Stomach smooth muscle (tissue), 2 donors: ENCODE measurements around the gene LRFN4.

Experiments used
- H3K27ac ChIP-seq: one replicate; pipeline ENCODE4 v1.7.0; 2013; ENCODE audit warnings: mild to moderate bottlenecking, low read length, inconsistent platforms
- H3K27me3 ChIP-seq, 2 donors: one replicate each; pipeline ENCODE4 v1.7.0; 2013; ENCODE audit warnings: low read length in 2 of 2; ENCODE audit not compliant: insufficient read depth in 2 of 2, control insufficient read depth in 1 of 2
- H3K36me3 ChIP-seq, 2 donors: one replicate each; pipeline ENCODE4 v1.7.0; 2013; ENCODE audit warnings: low read length in 2 of 2; ENCODE audit not compliant: control insufficient read depth in 2 of 2, insufficient read depth in 2 of 2
- H3K4me1 ChIP-seq: one replicate; pipeline ENCODE4 v1.7.0; 2013; ENCODE audit warnings: low read length; ENCODE audit not compliant: control insufficient read depth, insufficient read depth
- H3K4me3 ChIP-seq, 2 donors: one replicate each; pipeline ENCODE4 v1.7.0; 2013; ENCODE audit warnings: low read length in 2 of 2
- H3K9ac ChIP-seq, 2 donors: one replicate each; pipeline ENCODE4 v1.7.0; 2013; ENCODE audit warnings: low read length in 2 of 2, mild to moderate bottlenecking in 1 of 2
- H3K9me3 ChIP-seq, 2 donors: one replicate each; pipeline ENCODE4 v1.7.0; 2013; ENCODE audit warnings: low read length in 2 of 2; ENCODE audit not compliant: control insufficient read depth in 2 of 2
- donor health status: healthy.
- donor health status: Pancreatic carcinoma.

LRFN4 gene

DNA sequence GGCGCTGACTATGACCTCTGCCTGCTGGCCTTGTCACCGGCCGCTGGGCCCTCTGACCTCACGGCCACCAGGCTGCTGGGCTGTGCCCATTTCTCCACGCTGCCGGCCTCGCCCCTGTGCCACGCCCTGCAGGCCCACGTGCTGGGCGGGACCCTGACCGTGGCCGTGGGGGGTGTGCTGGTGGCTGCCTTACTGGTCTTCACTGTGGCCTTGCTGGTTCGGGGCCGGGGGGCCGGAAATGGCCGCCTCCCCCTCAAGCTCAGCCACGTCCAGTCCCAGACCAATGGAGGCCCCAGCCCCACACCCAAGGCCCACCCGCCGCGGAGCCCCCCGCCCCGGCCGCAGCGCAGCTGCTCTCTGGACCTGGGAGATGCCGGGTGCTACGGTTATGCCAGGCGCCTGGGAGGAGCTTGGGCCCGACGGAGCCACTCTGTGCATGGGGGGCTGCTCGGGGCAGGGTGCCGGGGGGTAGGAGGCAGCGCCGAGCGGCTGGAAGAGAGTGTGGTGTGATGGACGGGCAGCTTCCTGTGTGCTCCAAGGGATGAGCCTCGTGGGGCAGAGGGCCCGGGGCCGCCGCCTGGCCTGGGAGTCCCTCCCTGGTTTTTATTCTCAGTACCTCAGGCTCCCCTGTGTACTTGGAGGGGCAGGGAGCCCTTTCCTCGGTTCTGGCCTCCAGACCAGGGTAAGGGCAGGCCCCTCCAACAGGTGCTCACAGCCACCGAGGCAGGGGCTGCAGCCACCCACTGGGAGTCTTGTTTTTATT, 3.0 kb downstream of the LRFN4 start:
- H3K4me3 ChIP-seq, result no peak overlapping the region
- H3K4me1 ChIP-seq, result peaks cover 10% of the 10 kb centered on the region
- no peaks in the 10 kb centered on the region for H3K9me3 ChIP-seq
- no peaks in the 10 kb centered on the region for H3K36me3 ChIP-seq
- H3K27ac ChIP-seq, result no peak overlapping the region
- H3K9ac ChIP-seq, result no peak overlapping the region
- no peaks in the 10 kb centered on the region for H3K27me3 ChIP-seq

GRCh38 chr11:66860449-66860831, 3.6 kb downstream of the LRFN4 start:
- H3K4me1 ChIP-seq, result peaks cover 10% of the 10 kb centered on the region
- H3K9ac ChIP-seq, result no peak overlapping the region
- H3K9me3 ChIP-seq, result no peaks in the 10 kb centered on the region
- H3K36me3 ChIP-seq, result no peaks in the 10 kb centered on the region
- H3K4me3 ChIP-seq, result no peak overlapping the region
- no peak overlapping the region for H3K27ac ChIP-seq
- H3K27me3 ChIP-seq, result no peaks in the 10 kb centered on the region

GRCh38 chr11:66861038-66861773, 4.3 kb downstream of the LRFN4 start:
- Histone ChIP-seq H3K4me3 (no peak overlapping the region), H3K9ac (no peak overlapping the region), H3K9me3 (no peaks in the 10 kb centered on the region), H3K4me1 (peaks cover 5% of the 10 kb centered on the region), H3K27me3 (no peaks in the 10 kb centered on the region), H3K27ac (no peak overlapping the region), H3K36me3 (no peaks in the 10 kb centered on the region)

GRCh38 chr11:66861774-66862558, 5.1 kb downstream of the LRFN4 start:
- H3K9ac ChIP-seq, result no peak overlapping the region
- H3K4me3 ChIP-seq, result no peak overlapping the region
- no peaks in the 10 kb centered on the region for H3K27me3 ChIP-seq
- H3K9me3 ChIP-seq, result no peaks in the 10 kb centered on the region
- H3K27ac ChIP-seq, result no peak overlapping the region
- peaks cover 5% of the 10 kb centered on the region for H3K4me1 ChIP-seq
- no peaks in the 10 kb centered on the region for H3K36me3 ChIP-seq

GRCh38 chr11:66862559-66863037, 5.7 kb downstream of the LRFN4 start:
- Histone ChIP-seq H3K4me1 (peaks cover 2% of the 10 kb centered on the region), H3K9ac (no peak overlapping the region), H3K9me3 (no peaks in the 10 kb centered on the region), H3K27me3 (no peaks in the 10 kb centered on the region), H3K36me3 (no peaks in the 10 kb centered on the region), H3K27ac (no peak overlapping the region), H3K4me3 (no peak overlapping the region)

- no peaks in the 10 kb centered on the region for H3K4me1 ChIP-seq
- no peak overlapping the region for H3K4me3 ChIP-seq
- no peak overlapping the region for H3K9ac ChIP-seq
- no peak overlapping the region for H3K27ac ChIP-seq
- no peaks in the 10 kb centered on the region for H3K9me3 ChIP-seq
- H3K27me3 ChIP-seq, result no peaks in the 10 kb centered on the region
- H3K36me3 ChIP-seq, result no peaks in the 10 kb centered on the region
Observed at GRCh38 chr11:66863428-66864125, 6.7 kb downstream of the LRFN4 start.

GRCh38 chr11:66864172-66864901, 7.5 kb downstream of the LRFN4 start:
- Histone ChIP-seq H3K27ac (no peak overlapping the region), H3K36me3 (no peaks in the 10 kb centered on the region), H3K4me1 (no peaks in the 10 kb centered on the region), H3K27me3 (no peaks in the 10 kb centered on the region), H3K9me3 (no peaks in the 10 kb centered on the region), H3K4me3 (no peak overlapping the region), H3K9ac (no peak overlapping the region)

- no peaks in the 10 kb centered on the region for H3K9me3 ChIP-seq
- H3K27me3 ChIP-seq, result no peaks in the 10 kb centered on the region
- no peaks in the 10 kb centered on the region for H3K4me1 ChIP-seq
- H3K27ac ChIP-seq, result no peak overlapping the region
- no peak overlapping the region for H3K9ac ChIP-seq
- H3K4me3 ChIP-seq, result no peak overlapping the region
- peaks cover 0 to 2% of the 10 kb centered on the region in 2 donors for H3K36me3 ChIP-seq
Observed at GRCh38 chr11:66864924-66865697, 8.2 kb downstream of the LRFN4 start.

DNA sequence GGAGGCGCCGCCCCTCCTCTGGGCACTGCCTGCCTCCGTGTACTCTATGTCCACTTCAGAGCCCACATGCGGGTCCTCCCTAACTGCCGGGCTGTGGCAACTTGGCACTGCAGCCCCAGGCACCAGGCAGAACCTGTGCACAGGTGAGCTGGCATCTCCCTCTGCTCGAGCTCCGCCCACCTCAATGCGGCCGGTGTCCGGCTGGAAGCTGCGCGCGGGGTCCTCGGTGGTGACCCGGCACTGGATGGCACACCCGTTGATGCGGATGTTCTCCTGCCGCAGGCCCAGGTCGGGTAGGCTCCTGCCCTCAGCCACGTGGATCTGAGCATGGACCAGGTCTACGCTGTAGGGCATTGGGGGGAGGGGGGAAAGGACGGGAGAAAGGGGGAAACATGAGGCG, 9.1 kb downstream of the LRFN4 start:
- Histone ChIP-seq H3K4me1 (no peaks in the 10 kb centered on the region), H3K36me3 (peaks cover 0 to 2% of the 10 kb centered on the region in 2 donors), H3K27ac (no peak overlapping the region), H3K4me3 (no peak overlapping the region), H3K9ac (no peak overlapping the region), H3K9me3 (no peaks in the 10 kb centered on the region), H3K27me3 (no peaks in the 10 kb centered on the region)
